B cell (primary cell): ENCODE data around the gene TUBG1. TPM values are rescaled to one million over a fixed set of nuclear protein-coding genes. Genes with fewer than 3 reads are reported as not detected.

Source experiments
- ATAC-seq: fragments of 200-7000 bp; cut with Tn5 transposase; one replicate; pipeline ENCODE4 v1.10.0; 2021; ENCODE audit warnings: low read depth, mild to moderate bottlenecking, moderate number of reproducible peaks, moderate library complexity
- CTCF ChIA-PET: fragments of 350-600 bp; sonication (Branson Sonifier 250); formaldehyde crosslinking; loops from one replicate; lab custom pipeline; 2021; ENCODE audit warnings: antibody characterized with exemption, inconsistent platforms; lab: Charles Lee
- POLR2A ChIA-PET: fragments of 350-600 bp; sonication (Branson Sonifier 250); formaldehyde crosslinking; loops from one replicate; lab custom pipeline; 2021; ENCODE audit warnings: antibody characterized with exemption; lab: Charles Lee
- DNase-seq: peaks from one replicate; pipeline ENCODE4 v3.0.0; 2013
- H2AFZ ChIP-seq: 2 replicates; pipeline ENCODE4 v1.6.1; 2012; ENCODE audit warnings: mild to moderate bottlenecking, low read depth, low read length; ENCODE audit not compliant: insufficient read depth, poor library complexity, severe bottlenecking
- H3K27ac ChIP-seq, 2 donors: 1 replicate in 1 of 2; 2 replicates in 1 of 2; pipeline ENCODE4 v1.5.1; 2012 to 2013; ENCODE audit warnings: low read length in 2 of 2, mild to moderate bottlenecking in 2 of 2, moderate library complexity in 1 of 2
- H3K27me3 ChIP-seq, 4 experiments: fragments of 200-600 bp in 1 of 4; sonication (generic) in 1 of 4; replicated peaks in 1 of 4; 1 replicate in 2 of 4; 2 replicates in 2 of 4; pipeline versions ENCODE4 v1.6.1 to v1.7.0; 2013 to 2016; ENCODE audit warnings: low read length in 3 of 4, mild to moderate bottlenecking in 2 of 4, mixed read lengths in 1 of 4, moderate library complexity in 1 of 4; ENCODE audit not compliant: insufficient read depth in 4 of 4, control insufficient read depth in 3 of 4; ENCODE audit errors: control extremely low read depth in 1 of 4
- H3K36me3 ChIP-seq, 2 experiments: replicated peaks in 1 of 2; 1 replicate in 1 of 2; 2 replicates in 1 of 2; pipeline versions ENCODE4 v1.6.1 to v1.7.1; 2013; ENCODE audit warnings: low read length in 1 of 2; ENCODE audit not compliant: insufficient read depth in 2 of 2, control insufficient read depth in 1 of 2; ENCODE audit errors: control extremely low read depth in 1 of 2, extremely low read depth in 1 of 2
- H3K4me1 ChIP-seq, 2 donors: fragments of 200-600 bp in 1 of 2; sonication (generic) in 1 of 2; 1 replicate in 1 of 2; 2 replicates in 1 of 2; pipeline versions ENCODE4 v1.5.1 to v1.6.1; 2013 to 2017; ENCODE audit warnings: low read length in 2 of 2; ENCODE audit not compliant: control insufficient read depth in 2 of 2, insufficient read depth in 2 of 2
- H3K4me2 ChIP-seq: replicated peaks from 2 replicates; pipeline ENCODE3; 2012; ENCODE audit warnings: mild to moderate bottlenecking, low read depth, low read length; ENCODE audit not compliant: poor library complexity, severe bottlenecking
- H3K4me3 ChIP-seq, 5 experiments: fragments of 200-600 bp in 1 of 5; sonication (generic) in 1 of 5; 1 replicate in 3 of 5; 2 replicates in 2 of 5; pipeline versions ENCODE4 v1.5.1 to v1.7.0; 2011 to 2016; ENCODE audit warnings: low read length in 4 of 5, mild to moderate bottlenecking in 4 of 5, low read depth in 2 of 5, control low read depth in 1 of 5, moderate library complexity in 1 of 5; ENCODE audit not compliant: insufficient read depth in 1 of 5; ENCODE audit errors: control extremely low read depth in 1 of 5, extremely low read depth in 1 of 5
- H3K79me2 ChIP-seq: fragments of 200-600 bp; sonication (generic); one replicate; pipeline ENCODE4 v1.6.0; 2016; ENCODE audit warnings: low read length; ENCODE audit not compliant: control insufficient read depth, insufficient read depth
- H3K9ac ChIP-seq: fragments of 200-600 bp; sonication (generic); 2 replicates; pipeline ENCODE4 v1.6.1; 2017; ENCODE audit warnings: mild to moderate bottlenecking, low read length, moderate library complexity
- H3K9me3 ChIP-seq, 3 donors: one replicate each; pipeline versions ENCODE4 v1.6.1 to v1.7.1; 2013; ENCODE audit warnings: low read length in 2 of 3; ENCODE audit not compliant: control insufficient read depth in 2 of 3, insufficient read depth in 1 of 3; ENCODE audit errors: control extremely low read depth in 1 of 3
- H4K20me1 ChIP-seq: 2 replicates; pipeline ENCODE4 v1.6.0; 2012; ENCODE audit warnings: mild to moderate bottlenecking, low read length; ENCODE audit not compliant: insufficient read depth, control insufficient read depth, poor library complexity, severe bottlenecking
- H3K27ac Mint-ChIP-seq: one replicate; pipeline ENCODE4 v1.8.0; 2021; ENCODE audit warnings: mixed read lengths
- H3K27me3 Mint-ChIP-seq: one replicate; pipeline ENCODE4 v1.8.0; 2021; ENCODE audit warnings: mixed read lengths
- H3K4me1 Mint-ChIP-seq: one replicate; pipeline ENCODE4 v1.8.0; 2021; ENCODE audit warnings: mixed read lengths
- H3K4me3 Mint-ChIP-seq: one replicate; pipeline ENCODE4 v1.8.0; 2021; ENCODE audit warnings: mixed read lengths
- H3K9me3 Mint-ChIP-seq: one replicate; pipeline ENCODE4 v1.8.0; 2022; ENCODE audit warnings: mixed read lengths; ENCODE audit not compliant: insufficient read depth
- CTCF ChIP-seq: fragments of 200-600 bp; IDR thresholded peaks from one replicate; pipeline ENCODE4 v1.8.0; 2022; ENCODE audit warnings: antibody characterized with exemption, mild to moderate bottlenecking
- EZH2 ChIP-seq: IDR thresholded peaks from 2 replicates; pipeline ENCODE4 v1.6.1; 2012; ENCODE audit warnings: borderline replicate concordance, low read depth, mild to moderate bottlenecking, moderate library complexity, low read length; ENCODE audit not compliant: insufficient read depth, poor library complexity, severe bottlenecking
- WGBS: methylation state at CpG from one replicate; pipeline ENCODE4 v1.1.5; 2013; ENCODE audit warnings: missing lambda C conversion rate; ENCODE audit not compliant: insufficient coverage; 5-methylcytosine and 5-hydroxymethylcytosine counted together
- intact Hi-C: fragments of 100-400 bp; cut with micrococcal nuclease; formaldehyde crosslinking; loops from one replicate; pipeline ENCODE4 v1.10.0; 2022
- polyA plus RNA-seq: library from polyadenylated mRNA; depleted of rRNA; stranded (reverse); fragments of >200 nt; gene quantifications from 2 replicates; pipeline ENCODE4 v1.2.3, GENCODE V29; 2012
- total RNA-seq, 2 donors: library from RNA; stranded (reverse); fragments of 120-200 nt in 1 of 2; gene quantifications; 1 replicate in 1 of 2; 2 replicates in 1 of 2; pipeline versions ENCODE4 v1.2.3 to v1.2.4, GENCODE V29; 2013 to 2022

Gene TUBG1
- total and polyA plus RNA-seq, 2 donors (not counting 1 experiment from before 2014, with no cell fraction given): 17.2 to 19.5 TPM

- Histone ChIP-seq H3K9me3 (no peaks in the 10 kb centered on the region), H2AFZ (no peak overlapping the region), H3K27me3 (no peaks in the 10 kb centered on the region), H3K4me2 (no peak overlapping the region), H3K9ac (no peak overlapping the region), H3K79me2 (no peaks in the 10 kb centered on the region), H4K20me1 (no peaks in the 10 kb centered on the region), H3K4me3 (no peak overlapping the region), H3K27ac (no peak overlapping the region), H3K4me1 (no peaks in the 10 kb centered on the region), H3K36me3 (no peaks in the 10 kb centered on the region)
- ChIA-PET CTCF (interaction anchor here (1.5 kb wide), 1 partner anchor 46 kb away, joined by 4 read pairs; no protein-coding TSS in a partner anchor), POLR2A (no interaction called here)
- no peak for DNase-seq
- TF ChIP-seq CTCF: no peak
- TF ChIP-seq EZH2: no peak
- peak overlapping the region; percentile 32 for H3K27ac Mint-ChIP-seq
- H3K27me3 Mint-ChIP-seq: no peaks in the 10 kb centered on the region
- no peaks in the 10 kb centered on the region for H3K4me1 Mint-ChIP-seq
- H3K4me3 Mint-ChIP-seq: no peak overlapping the region
- no peak for ATAC-seq
- H3K9me3 Mint-ChIP-seq: no peaks in the 10 kb centered on the region
- intact Hi-C loops: no loop called here
- 87% methylated on average over 9 of the region's 9 CpGs for WGBS
Observed at GRCh38 chr17:42632949-42633444, 23.5 kb downstream of the TUBG1 start.

- DNase-seq (no peak), ATAC-seq (no peak)
- no peak overlapping the region for H3K4me2 ChIP-seq
- POLR2A ChIA-PET: no interaction called here
- no peak overlapping the region for H3K4me3 ChIP-seq
- no peaks in the 10 kb centered on the region for H3K9me3 Mint-ChIP-seq
- CTCF ChIA-PET: no interaction called here
- H3K27me3 Mint-ChIP-seq: peaks cover 8% of the 10 kb centered on the region
- H3K9me3 ChIP-seq: no peaks in the 10 kb centered on the region
- no peak overlapping the region for H3K27ac ChIP-seq
- no peaks in the 10 kb centered on the region for H3K4me1 Mint-ChIP-seq
- TF ChIP-seq CTCF (no peak), EZH2 (no peak)
- no peak overlapping the region for H3K4me3 Mint-ChIP-seq
- peaks cover 0 to 13% (median 0%) of the 10 kb centered on the region in 4 experiments for H3K27me3 ChIP-seq
- no peak overlapping the region for H2AFZ ChIP-seq
- 84% methylated on average over 6 of the region's 7 CpGs for WGBS
- H4K20me1 ChIP-seq: no peaks in the 10 kb centered on the region
- H3K4me1 ChIP-seq: no peaks in the 10 kb centered on the region
- H3K9ac ChIP-seq: no peak overlapping the region
- H3K79me2 ChIP-seq: no peaks in the 10 kb centered on the region
- no peak overlapping the region for H3K27ac Mint-ChIP-seq
- intact Hi-C loops: no loop called here
- no peaks in the 10 kb centered on the region for H3K36me3 ChIP-seq
Observed at GRCh38 chr17:42639525-42640113, 30.1 kb downstream of the TUBG1 start.
